HepG2 (cell line): ENCODE data around the gene STK36. TPM values are rescaled to one million over a fixed set of nuclear protein-coding genes. Genes with fewer than 3 reads are reported as not detected.

Source experiments
- ATRX ChIP-seq: sonication (generic); formaldehyde crosslinking; IDR thresholded peaks from 2 replicates; pipeline ENCODE4 v1.4.0; 2020; ENCODE audit warnings: missing genetic modification reagents, borderline replicate concordance
- CC2D1A ChIP-seq: sonication (generic); formaldehyde crosslinking; IDR thresholded peaks from 2 replicates; pipeline ENCODE4 v1.8.1; 2023; ENCODE audit warnings: mild to moderate bottlenecking, missing genetic modification reagents
- E2F2 ChIP-seq: sonication (generic); formaldehyde crosslinking; IDR thresholded peaks from 2 replicates; pipeline ENCODE4 v1.4.0; 2020; ENCODE audit warnings: missing genetic modification reagents, borderline replicate concordance
- EZH2 ChIP-seq: conservative IDR thresholded peaks from 2 replicates; pipeline ENCODE4 v1.6.1; 2012; ENCODE audit warnings: mild to moderate bottlenecking, low read depth, low read length, moderate library complexity
- HHEX ChIP-seq: IDR thresholded peaks from 2 replicates; pipeline ENCODE4 v1.6.1; 2016; ENCODE audit warnings: control low read depth
- IKZF1 ChIP-seq: fragments of 450-650 bp; IDR thresholded peaks from 2 replicates; pipeline ENCODE4 v1.7.1; 2016
- MED8 ChIP-seq: sonication (generic); formaldehyde crosslinking; IDR thresholded peaks from 2 replicates; pipeline ENCODE4 v1.8.1; 2023; ENCODE audit warnings: mild to moderate bottlenecking, missing genetic modification reagents; ENCODE audit not compliant: insufficient replicate concordance
- PRDM15 ChIP-seq: sonication (generic); formaldehyde crosslinking; IDR thresholded peaks from 2 replicates; pipeline ENCODE4 v1.4.0; 2020; ENCODE audit warnings: missing genetic modification reagents
- TCF7 ChIP-seq: sonication (generic); IDR thresholded peaks from 2 replicates; pipeline ENCODE4 v1.6.1; 2016; ENCODE audit warnings: antibody characterized with exemption, low read depth
- TEAD3 ChIP-seq: optimal IDR thresholded peaks from 2 replicates; pipeline ENCODE3; 2016; ENCODE audit warnings: borderline replicate concordance
- ZNF17 ChIP-seq: sonication (generic); formaldehyde crosslinking; IDR thresholded peaks from 2 replicates; pipeline ENCODE4 v1.5.0; 2020; ENCODE audit warnings: mild to moderate bottlenecking, missing genetic modification reagents
- ZNF282 ChIP-seq: fragments of 450-650 bp; IDR thresholded peaks from 2 replicates; pipeline ENCODE4 v1.6.1; 2018; ENCODE audit not compliant: partially characterized antibody
- ZNF670 ChIP-seq: sonication (generic); formaldehyde crosslinking; IDR thresholded peaks from 2 replicates; pipeline ENCODE4 v1.8.0; 2022; ENCODE audit warnings: mild to moderate bottlenecking, missing genetic modification reagents, borderline replicate concordance
- ZNF776 ChIP-seq: sonication (generic); formaldehyde crosslinking; IDR thresholded peaks from 2 replicates; pipeline ENCODE4 v1.4.0; 2020; ENCODE audit warnings: mild to moderate bottlenecking, missing genetic modification reagents
- ZSCAN31 ChIP-seq: sonication (generic); formaldehyde crosslinking; IDR thresholded peaks from 2 replicates; pipeline ENCODE4 v1.5.0; 2020; ENCODE audit warnings: low read depth, mild to moderate bottlenecking, missing genetic modification reagents
- polyA plus RNA-seq, 8 experiments: library from polyadenylated mRNA; depleted of rRNA in 3 of 8; stranded (reverse) in 7 of 8; unstranded in 1 of 8; fragments of >200 nt; fragmentation: Illumina TruSeq in 4 of 8; extraction: Trizol in 4 of 8; gene quantifications; 2 replicates each; pipeline versions ENCODE4 v1.2.1 to v1.2.3, GENCODE V29; 2011 to 2016; ENCODE audit warnings: low read depth in 4 of 8, missing spikeins in 1 of 8, mixed read lengths in 1 of 8; ENCODE audit not compliant: insufficient read depth in 1 of 8
- total RNA-seq, 5 experiments: library from RNA; depleted of rRNA; stranded (reverse); fragments of >200 nt; fragmentation: Illumina TruSeq; extraction: Trizol; gene quantifications; 2 replicates each; pipeline ENCODE4 v1.2.3, GENCODE V29; 2016; ENCODE audit warnings: low read depth in 1 of 5
- TF ChIP-seq, protein P1 (sequence below): sonication (generic); formaldehyde crosslinking; IDR thresholded peaks from 2 replicates; pipeline ENCODE4 v1.9.0; 2021; ENCODE audit warnings: missing genetic modification reagents, borderline replicate concordance
- TF ChIP-seq, protein P2 (sequence below): sonication (generic); formaldehyde crosslinking; IDR thresholded peaks from 2 replicates; pipeline ENCODE4 v1.4.0; 2020; ENCODE audit warnings: missing genetic modification reagents, borderline replicate concordance
- TF ChIP-seq, protein P3 (sequence below): sonication (generic); formaldehyde crosslinking; IDR thresholded peaks from 2 replicates; pipeline ENCODE4 v1.8.1; 2023; ENCODE audit warnings: mild to moderate bottlenecking, missing genetic modification reagents, borderline replicate concordance

Gene STK36
- total and polyA plus RNA-seq, 2 of the 13 experiments (the other 11 are each of a cell fraction or from before 2014, with no cell fraction given), result 45.9 to 83.5 TPM

GRCh38 chr2:218710687-218711549 is 39.0 kb downstream of the STK36 start, which contains the start of gene TTLL4 (continued):
- TF ChIP-seq, protein P1, sequence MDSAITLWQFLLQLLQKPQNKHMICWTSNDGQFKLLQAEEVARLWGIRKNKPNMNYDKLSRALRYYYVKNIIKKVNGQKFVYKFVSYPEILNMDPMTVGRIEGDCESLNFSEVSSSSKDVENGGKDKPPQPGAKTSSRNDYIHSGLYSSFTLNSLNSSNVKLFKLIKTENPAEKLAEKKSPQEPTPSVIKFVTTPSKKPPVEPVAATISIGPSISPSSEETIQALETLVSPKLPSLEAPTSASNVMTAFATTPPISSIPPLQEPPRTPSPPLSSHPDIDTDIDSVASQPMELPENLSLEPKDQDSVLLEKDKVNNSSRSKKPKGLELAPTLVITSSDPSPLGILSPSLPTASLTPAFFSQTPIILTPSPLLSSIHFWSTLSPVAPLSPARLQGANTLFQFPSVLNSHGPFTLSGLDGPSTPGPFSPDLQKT (CRISPR knock-in tag), result 0 out of 2 replicates have a peak, but pooled peaks have one; percentile 33
- TF ChIP-seq ZNF282, result no peak
- no peak for TF ChIP-seq ATRX (CRISPR knock-in tag)
- TF ChIP-seq HHEX, result no peak
- no peak for TF ChIP-seq EZH2
- TF ChIP-seq, protein P2, sequence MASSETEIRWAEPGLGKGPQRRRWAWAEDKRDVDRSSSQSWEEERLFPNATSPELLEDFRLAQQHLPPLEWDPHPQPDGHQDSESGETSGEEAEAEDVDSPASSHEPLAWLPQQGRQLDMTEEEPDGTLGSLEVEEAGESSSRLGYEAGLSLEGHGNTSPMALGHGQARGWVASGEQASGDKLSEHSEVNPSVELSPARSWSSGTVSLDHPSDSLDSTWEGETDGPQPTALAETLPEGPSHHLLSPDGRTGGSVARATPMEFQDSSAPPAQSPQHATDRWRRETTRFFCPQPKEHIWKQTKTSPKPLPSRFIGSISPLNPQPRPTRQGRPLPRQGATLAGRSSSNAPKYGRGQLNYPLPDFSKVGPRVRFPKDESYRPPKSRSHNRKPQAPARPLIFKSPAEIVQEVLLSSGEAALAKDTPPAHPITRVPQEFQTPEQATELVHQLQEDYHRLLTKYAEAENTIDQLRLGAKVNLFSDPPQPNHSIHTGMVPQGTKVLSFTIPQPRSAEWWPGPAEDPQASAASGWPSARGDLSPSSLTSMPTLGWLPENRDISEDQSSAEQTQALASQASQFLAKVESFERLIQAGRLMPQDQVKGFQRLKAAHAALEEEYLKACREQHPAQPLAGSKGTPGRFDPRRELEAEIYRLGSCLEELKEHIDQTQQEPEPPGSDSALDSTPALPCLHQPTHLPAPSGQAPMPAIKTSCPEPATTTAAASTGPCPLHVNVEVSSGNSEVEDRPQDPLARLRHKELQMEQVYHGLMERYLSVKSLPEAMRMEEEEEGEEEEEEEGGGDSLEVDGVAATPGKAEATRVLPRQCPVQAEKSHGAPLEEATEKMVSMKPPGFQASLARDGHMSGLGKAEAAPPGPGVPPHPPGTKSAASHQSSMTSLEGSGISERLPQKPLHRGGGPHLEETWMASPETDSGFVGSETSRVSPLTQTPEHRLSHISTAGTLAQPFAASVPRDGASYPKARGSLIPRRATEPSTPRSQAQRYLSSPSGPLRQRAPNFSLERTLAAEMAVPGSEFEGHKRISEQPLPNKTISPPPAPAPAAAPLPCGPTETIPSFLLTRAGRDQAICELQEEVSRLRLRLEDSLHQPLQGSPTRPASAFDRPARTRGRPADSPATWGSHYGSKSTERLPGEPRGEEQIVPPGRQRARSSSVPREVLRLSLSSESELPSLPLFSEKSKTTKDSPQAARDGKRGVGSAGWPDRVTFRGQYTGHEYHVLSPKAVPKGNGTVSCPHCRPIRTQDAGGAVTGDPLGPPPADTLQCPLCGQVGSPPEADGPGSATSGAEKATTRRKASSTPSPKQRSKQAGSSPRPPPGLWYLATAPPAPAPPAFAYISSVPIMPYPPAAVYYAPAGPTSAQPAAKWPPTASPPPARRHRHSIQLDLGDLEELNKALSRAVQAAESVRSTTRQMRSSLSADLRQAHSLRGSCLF (CRISPR knock-in tag), result no peak
- 0 out of 2 replicates have a peak, but pooled peaks have one; percentile 71 for TF ChIP-seq ZNF670 (CRISPR knock-in tag)
- peak; percentile 99 for TF ChIP-seq ZSCAN31
- peak; percentile 50 for TF ChIP-seq MED8 (CRISPR knock-in tag)
- TF ChIP-seq TCF7, result no peak
- no peak for TF ChIP-seq IKZF1
- TF ChIP-seq E2F2 (CRISPR knock-in tag), result peak; percentile 97
- TF ChIP-seq, protein P3, sequence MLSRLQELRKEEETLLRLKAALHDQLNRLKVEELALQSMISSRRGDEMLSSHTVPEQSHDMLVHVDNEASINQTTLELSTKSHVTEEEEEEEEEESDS (CRISPR knock-in tag), result peak; percentile 50; the same call in 1 of the 2 replicates
- peak; percentile 64 for TF ChIP-seq TEAD3 (CRISPR knock-in tag)
- TF ChIP-seq ZNF776 (CRISPR knock-in tag), result peak; percentile 95; the same call in 1 of the 2 replicates
- TF ChIP-seq ZNF17 (CRISPR knock-in tag), result peak; percentile 26; the same call in 1 of the 2 replicates
- TF ChIP-seq PRDM15 (CRISPR knock-in tag), result no peak
- TF ChIP-seq CC2D1A (CRISPR knock-in tag), result peak; percentile 16; the same call in 1 of the 2 replicates
